GM18511 (cell line): ENCODE data around the gene ICA1.

Source experiments
- ATAC-seq: cut with Tn5 transposase; IDR thresholded peaks from one replicate; pipeline ENCODE4 v1.9.1; 2021; ENCODE audit warnings: mild to moderate bottlenecking, moderate library complexity; ENCODE audit not compliant: unreplicated experiment

ICA1 gene

GRCh38 chr7:8204339-8205030 lies 57.5 kb downstream of the ICA1 start:
- ATAC-seq, result no peak

GRCh38 chr7:8201846-8202441 lies 60.0 kb downstream of the ICA1 start:
- ATAC-seq, result peak; percentile 48

- ATAC-seq, result no peak
Observed at GRCh38 chr7:8200717-8201116, 61.2 kb downstream of the ICA1 start.

- no peak for ATAC-seq
Observed at GRCh38 chr7:8200316-8200715, 61.7 kb downstream of the ICA1 start.

- no peak for ATAC-seq
Observed at GRCh38 chr7:8197994-8198698, 63.8 kb downstream of the ICA1 start.

- ATAC-seq, result no peak
Observed at GRCh38 chr7:8192897-8193296, 69.1 kb downstream of the ICA1 start.

- peak; percentile 86 for ATAC-seq
Observed at GRCh38 chr7:8190119-8190895, 71.7 kb downstream of the ICA1 start.

- no peak for ATAC-seq
Observed at GRCh38 chr7:8189625-8190024, 72.3 kb downstream of the ICA1 start.

- no peak for ATAC-seq
Observed at GRCh38 chr7:8185926-8186683, 75.9 kb downstream of the ICA1 start.

- ATAC-seq, result no peak
Observed at GRCh38 chr7:8184221-8184620, 77.7 kb downstream of the ICA1 start.

- no peak for ATAC-seq
Observed at GRCh38 chr7:8179486-8179885, 82.5 kb downstream of the ICA1 start.

GRCh38 chr7:8178353-8178752 lies 83.6 kb downstream of the ICA1 start:
- ATAC-seq, result peak; percentile 15

- ATAC-seq, result peak; percentile 52
Observed at GRCh38 chr7:8177109-8177933, 84.6 kb downstream of the ICA1 start.

- peak; percentile 82 for ATAC-seq
Observed at GRCh38 chr7:8176370-8177081, 85.4 kb downstream of the ICA1 start.

GRCh38 chr7:8175929-8176369 lies 86.0 kb downstream of the ICA1 start:
- no peak for ATAC-seq

GRCh38 chr7:8172372-8173354 lies 89.3 kb downstream of the ICA1 start:
- ATAC-seq, result no peak

GRCh38 chr7:8169171-8169570 lies 92.8 kb downstream of the ICA1 start:
- no peak for ATAC-seq

GRCh38 chr7:8168336-8168735 lies 93.6 kb downstream of the ICA1 start:
- no peak for ATAC-seq
